HFFc6 (cell line): Measurements from ENCODE around the gene TRIM66. TPM values are rescaled to one million over a fixed set of nuclear protein-coding genes. Genes with fewer than 3 reads are reported as not detected.
A peak's percentile ranks its signal among the peaks of the same experiment; 100 is the strongest.

ENCODE experiments used
- DNase-seq: peaks from one replicate; pipeline ENCODE4 v3.0.0-alpha.2; 2018
- H3K27ac Mint-ChIP-seq: 2 replicates; pipeline ENCODE4 v1.8.0; 2020; ENCODE audit warnings: mild to moderate bottlenecking, mixed read lengths
- H3K27me3 Mint-ChIP-seq: 2 replicates; pipeline ENCODE4 v1.8.0; 2021; ENCODE audit warnings: mild to moderate bottlenecking, moderate library complexity, mixed read lengths; ENCODE audit not compliant: insufficient read depth
- H3K36me3 Mint-ChIP-seq: 2 replicates; pipeline ENCODE4 v1.8.0; 2021; ENCODE audit warnings: low read depth, mixed read lengths
- H3K4me1 Mint-ChIP-seq: 2 replicates; pipeline ENCODE4 v1.8.0; 2020; ENCODE audit warnings: low read depth, mixed read lengths
- H3K4me3 Mint-ChIP-seq: 2 replicates; pipeline ENCODE4 v1.8.0; 2020; ENCODE audit warnings: mild to moderate bottlenecking, moderate library complexity, mixed read lengths
- H3K9me3 Mint-ChIP-seq: 2 replicates; pipeline ENCODE4 v1.8.0; 2020; ENCODE audit warnings: mild to moderate bottlenecking, mixed read lengths
- total RNA-seq, 6 experiments: library from RNA; stranded (reverse); fragmentation: NEBNext Ultra II Directional; extraction: Animal tissue kit (Norgen Biotek cat#: 25700); gene quantifications; 2 replicates in 1 of 6; 3 replicates in 5 of 6; pipeline ENCODE4 v1.2.3, GENCODE V29; 2021
- TF ChIP-seq, protein P1 (sequence below): fragments of 200-600 bp; sonication (generic); IDR thresholded peaks from 2 replicates; pipeline ENCODE4 v1.5.0; 2021; ENCODE audit warnings: antibody characterized with exemption, mild to moderate bottlenecking

Gene TRIM66
- total RNA-seq, 6 experiments from 2014 or later, result 4.5 to 6.9 (median 5.6) TPM

GRCh38 chr11:8661001-8661795 lies 21.3 kb downstream of the TRIM66 start:
- Mint-ChIP-seq H3K27me3 (peaks cover 2% of the 10 kb centered on the region; the same call in 1 of the 2 replicates), H3K4me3 (no peak overlapping the region), H3K27ac (no peak overlapping the region), H3K4me1 (no peaks in the 10 kb centered on the region), H3K36me3 (no peaks in the 10 kb centered on the region), H3K9me3 (no peaks in the 10 kb centered on the region)
- no peak for DNase-seq
- TF ChIP-seq, protein P1, sequence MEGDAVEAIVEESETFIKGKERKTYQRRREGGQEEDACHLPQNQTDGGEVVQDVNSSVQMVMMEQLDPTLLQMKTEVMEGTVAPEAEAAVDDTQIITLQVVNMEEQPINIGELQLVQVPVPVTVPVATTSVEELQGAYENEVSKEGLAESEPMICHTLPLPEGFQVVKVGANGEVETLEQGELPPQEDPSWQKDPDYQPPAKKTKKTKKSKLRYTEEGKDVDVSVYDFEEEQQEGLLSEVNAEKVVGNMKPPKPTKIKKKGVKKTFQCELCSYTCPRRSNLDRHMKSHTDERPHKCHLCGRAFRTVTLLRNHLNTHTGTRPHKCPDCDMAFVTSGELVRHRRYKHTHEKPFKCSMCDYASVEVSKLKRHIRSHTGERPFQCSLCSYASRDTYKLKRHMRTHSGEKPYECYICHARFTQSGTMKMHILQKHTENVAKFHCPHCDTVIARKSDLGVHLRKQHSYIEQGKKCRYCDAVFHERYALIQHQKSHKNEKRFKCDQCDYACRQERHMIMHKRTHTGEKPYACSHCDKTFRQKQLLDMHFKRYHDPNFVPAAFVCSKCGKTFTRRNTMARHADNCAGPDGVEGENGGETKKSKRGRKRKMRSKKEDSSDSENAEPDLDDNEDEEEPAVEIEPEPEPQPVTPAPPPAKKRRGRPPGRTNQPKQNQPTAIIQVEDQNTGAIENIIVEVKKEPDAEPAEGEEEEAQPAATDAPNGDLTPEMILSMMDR, result no peak

DNA sequence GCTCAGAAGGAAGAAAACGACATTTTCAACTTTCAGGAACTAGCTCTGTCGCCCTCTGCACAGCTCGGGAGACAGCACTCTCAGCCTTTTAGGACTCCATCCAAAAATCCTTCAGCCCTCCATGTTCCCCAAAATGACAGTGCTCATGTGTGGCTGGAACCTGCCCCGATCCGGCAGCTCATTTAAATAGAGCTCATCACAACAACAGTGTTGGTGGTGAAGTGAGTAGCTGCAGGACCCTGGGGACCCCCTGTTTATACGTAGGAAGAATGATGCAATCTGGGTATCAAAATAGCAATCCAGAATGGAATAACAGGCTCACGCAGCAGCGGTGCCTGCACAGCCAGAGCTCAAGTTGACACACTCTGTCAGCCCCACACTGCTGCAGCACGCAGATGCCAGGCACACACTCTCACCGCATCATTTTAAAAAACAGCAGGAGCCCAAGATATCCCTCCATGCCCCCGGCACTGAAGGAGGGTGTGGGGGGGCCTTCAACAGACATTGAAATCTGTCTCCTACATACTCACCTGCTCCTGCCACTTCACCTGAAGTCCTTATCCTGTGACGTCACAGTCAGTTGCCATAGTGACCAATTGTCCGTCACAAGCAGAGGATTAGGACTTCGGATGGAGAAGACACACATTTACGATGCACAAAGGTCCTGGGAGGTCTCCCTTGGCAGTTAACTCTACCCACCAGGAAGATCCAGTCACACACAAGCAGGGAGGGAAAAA lies 24.0 kb downstream of the TRIM66 start:
- no peak for DNase-seq
- H3K27ac Mint-ChIP-seq, result no peak overlapping the region
- H3K4me3 Mint-ChIP-seq, result no peak overlapping the region
- no peaks in the 10 kb centered on the region for H3K9me3 Mint-ChIP-seq
- H3K4me1 Mint-ChIP-seq, result peaks cover 10% of the 10 kb centered on the region
- TF ChIP-seq, protein P1, result no peak
- H3K27me3 Mint-ChIP-seq, result peaks cover 2% of the 10 kb centered on the region; the same call in 1 of the 2 replicates
- H3K36me3 Mint-ChIP-seq, result no peaks in the 10 kb centered on the region; the same call in 1 of the 2 replicates

DNA sequence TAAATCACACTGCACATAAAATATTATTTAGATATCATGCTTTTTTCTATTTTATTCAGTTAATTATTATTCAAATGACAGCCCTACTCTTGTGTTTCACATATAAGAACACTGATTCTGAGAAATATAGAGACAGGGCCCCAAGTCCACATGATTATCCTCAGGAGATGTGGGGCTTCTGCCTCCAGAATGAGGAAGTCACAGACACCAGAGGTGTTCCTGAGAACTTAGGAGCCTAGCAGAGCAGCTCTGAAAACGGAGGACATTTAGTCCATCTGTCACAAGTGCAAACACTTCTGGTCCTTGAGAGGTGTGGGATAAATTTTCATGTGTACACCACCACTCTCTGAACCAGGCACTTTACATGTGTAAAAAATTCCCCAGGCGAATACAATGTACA lies 26.2 kb downstream of the TRIM66 start:
- TF ChIP-seq, protein P1, result no peak
- peaks cover 2% of the 10 kb centered on the region; the same call in 1 of the 2 replicates for H3K27me3 Mint-ChIP-seq
- DNase-seq, result no peak
- H3K9me3 Mint-ChIP-seq, result no peaks in the 10 kb centered on the region
- H3K27ac Mint-ChIP-seq, result no peak overlapping the region
- H3K4me1 Mint-ChIP-seq, result peaks cover 32% of the 10 kb centered on the region
- no peak overlapping the region for H3K4me3 Mint-ChIP-seq
- H3K36me3 Mint-ChIP-seq, result no peaks in the 10 kb centered on the region; the same call in 1 of the 2 replicates

- peaks cover 50% of the 10 kb centered on the region for H3K4me1 Mint-ChIP-seq
- no peaks in the 10 kb centered on the region; the same call in 1 of the 2 replicates for H3K36me3 Mint-ChIP-seq
- DNase-seq, result no peak
- no peak overlapping the region for H3K4me3 Mint-ChIP-seq
- no peaks in the 10 kb centered on the region for H3K9me3 Mint-ChIP-seq
- TF ChIP-seq, protein P1, result no peak
- H3K27me3 Mint-ChIP-seq, result peaks cover 3% of the 10 kb centered on the region; the same call in 1 of the 2 replicates
- H3K27ac Mint-ChIP-seq, result no peak overlapping the region
Observed at GRCh38 chr11:8654503-8654902, 28.0 kb downstream of the TRIM66 start.

DNA sequence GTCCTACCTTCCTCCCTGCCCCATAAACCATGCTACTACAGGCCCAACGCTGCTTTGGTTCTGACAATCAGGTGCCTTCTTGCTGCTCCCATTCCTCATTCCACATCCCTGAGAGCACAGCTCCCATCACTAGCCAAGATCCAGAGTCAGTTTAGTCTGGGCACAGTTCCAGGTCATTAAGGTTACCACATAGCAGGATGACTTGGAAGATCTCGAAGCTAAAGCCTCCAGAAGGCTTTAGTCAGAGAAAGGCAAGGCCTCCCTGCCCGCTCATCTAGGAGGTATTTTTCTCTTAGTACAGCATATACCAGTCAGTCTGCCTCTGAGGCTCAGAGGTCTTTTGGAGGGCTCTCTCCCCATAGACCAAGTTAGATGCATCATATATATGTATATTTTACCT lies 30.3 kb downstream of the TRIM66 start:
- Mint-ChIP-seq H3K27me3 (peaks cover 1% of the 10 kb centered on the region; the same call in 1 of the 2 replicates), H3K4me3 (no peak overlapping the region), H3K36me3 (peaks cover 5% of the 10 kb centered on the region; the same call in 1 of the 2 replicates), H3K9me3 (no peaks in the 10 kb centered on the region), H3K27ac (peak overlapping the region; percentile 64), H3K4me1 (peaks cover 54% of the 10 kb centered on the region)
- TF ChIP-seq, protein P1, result no peak
- DNase-seq, result peak; percentile 97
